KOPT-K1 (cell line): Measurements from ENCODE around the gene SPNS3.

Experiments
- H3K27ac ChIP-seq: fragments of 200-600 bp; sonication (generic); 2 replicates; pipeline ENCODE4 v1.5.1; 2016; ENCODE audit warnings: antibody characterized with exemption, mild to moderate bottlenecking, low read depth, low read length; ENCODE audit not compliant: poor library complexity, severe bottlenecking
- H3K36me3 ChIP-seq: fragments of 200-600 bp; sonication (generic); 2 replicates; pipeline ENCODE4 v1.5.1; 2017; ENCODE audit warnings: antibody characterized with exemption, mild to moderate bottlenecking, low read length, moderate library complexity; ENCODE audit not compliant: insufficient read depth
- H3K9me3 ChIP-seq: fragments of 200-600 bp; sonication (generic); 2 replicates; pipeline ENCODE4 v1.5.1; 2017; ENCODE audit warnings: antibody characterized with exemption, low read length, mild to moderate bottlenecking; ENCODE audit not compliant: insufficient read depth, poor library complexity, severe bottlenecking

SPNS3 gene, protein sequence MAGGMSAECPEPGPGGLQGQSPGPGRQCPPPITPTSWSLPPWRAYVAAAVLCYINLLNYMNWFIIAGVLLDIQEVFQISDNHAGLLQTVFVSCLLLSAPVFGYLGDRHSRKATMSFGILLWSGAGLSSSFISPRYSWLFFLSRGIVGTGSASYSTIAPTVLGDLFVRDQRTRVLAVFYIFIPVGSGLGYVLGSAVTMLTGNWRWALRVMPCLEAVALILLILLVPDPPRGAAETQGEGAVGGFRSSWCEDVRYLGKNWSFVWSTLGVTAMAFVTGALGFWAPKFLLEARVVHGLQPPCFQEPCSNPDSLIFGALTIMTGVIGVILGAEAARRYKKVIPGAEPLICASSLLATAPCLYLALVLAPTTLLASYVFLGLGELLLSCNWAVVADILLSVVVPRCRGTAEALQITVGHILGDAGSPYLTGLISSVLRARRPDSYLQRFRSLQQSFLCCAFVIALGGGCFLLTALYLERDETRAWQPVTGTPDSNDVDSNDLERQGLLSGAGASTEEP

DNA sequence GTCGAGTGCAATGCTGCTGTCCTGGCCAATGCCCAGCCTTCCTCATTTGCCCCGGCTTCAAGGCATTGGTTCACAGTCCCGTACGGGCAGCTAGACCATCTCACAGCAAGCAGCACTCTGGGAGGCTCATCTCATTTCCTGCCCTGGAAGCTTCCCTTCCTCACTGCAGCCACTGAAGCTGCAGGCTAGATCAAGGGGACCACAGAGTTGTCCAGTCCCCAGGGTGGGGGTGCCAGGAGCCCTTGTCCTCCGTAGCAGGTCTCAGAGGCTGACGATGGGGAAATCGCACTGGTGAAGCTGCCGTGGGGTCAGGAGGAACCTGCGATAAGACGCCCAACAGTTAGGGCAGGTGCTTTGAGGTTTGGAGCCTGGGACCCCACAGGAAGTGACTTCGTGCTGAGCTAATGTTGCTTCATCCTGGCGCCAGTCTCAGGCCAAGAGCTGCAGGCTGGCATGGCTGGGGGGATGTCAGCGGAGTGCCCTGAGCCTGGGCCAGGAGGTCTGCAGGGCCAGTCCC is at the start of gene SPNS3:
Gene SPNS3, plus strand, starts transcription at position 426 of the 517 bp plus-strand sequence. Its CDS starts 28 bp downstream, at position 454.
- Histone ChIP-seq H3K9me3 (no peaks in the 10 kb centered on the region), H3K27ac (peak within 1 kb of the TSS; percentile 95)

GRCh38 chr17:4386406-4386805 is 47.3 kb upstream of the SPNS3 start:
- Histone ChIP-seq H3K27ac (no peak overlapping the region), H3K9me3 (no peaks in the 10 kb centered on the region), H3K36me3 (no peaks in the 10 kb centered on the region)

More for the DNA sequence above, at the start of gene SPNS3:
- no peaks in the 10 kb centered on the region for H3K36me3 ChIP-seq

- Histone ChIP-seq H3K36me3 (no peaks in the 10 kb centered on the region), H3K9me3 (no peaks in the 10 kb centered on the region), H3K27ac (no peak overlapping the region)
Measured at GRCh38 chr17:4387137-4387536, 46.6 kb upstream of the SPNS3 start.

GRCh38 chr17:4389079-4389478 is 44.7 kb upstream of the SPNS3 start:
- Histone ChIP-seq H3K9me3 (no peaks in the 10 kb centered on the region), H3K27ac (no peak overlapping the region), H3K36me3 (no peaks in the 10 kb centered on the region)

GRCh38 chr17:4393806-4394205 is 39.9 kb upstream of the SPNS3 start:
- Histone ChIP-seq H3K27ac (no peak overlapping the region), H3K36me3 (no peaks in the 10 kb centered on the region), H3K9me3 (no peaks in the 10 kb centered on the region)

- Histone ChIP-seq H3K36me3 (no peaks in the 10 kb centered on the region), H3K27ac (no peak overlapping the region), H3K9me3 (no peaks in the 10 kb centered on the region)
Measured at GRCh38 chr17:4394208-4395110, 39.3 kb upstream of the SPNS3 start.

DNA sequence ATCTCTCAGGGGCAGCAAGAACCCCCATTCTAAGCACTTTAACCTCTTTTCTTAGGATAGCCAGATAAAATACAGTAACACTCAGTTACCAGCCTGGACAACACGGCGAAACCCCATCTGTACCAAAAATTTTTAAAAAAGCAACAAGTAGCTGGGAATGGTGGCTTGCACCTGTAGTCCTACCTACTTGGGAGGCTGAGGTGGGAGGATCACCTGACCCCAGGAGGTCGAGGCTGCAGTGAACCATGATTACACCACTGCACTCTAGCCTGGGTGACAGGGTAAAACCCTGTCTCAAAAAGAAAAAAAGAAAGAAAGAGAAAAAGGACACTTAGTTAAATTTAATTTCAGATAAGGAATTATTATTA is 38.6 kb upstream of the SPNS3 start:
- Histone ChIP-seq H3K9me3 (no peaks in the 10 kb centered on the region), H3K36me3 (no peaks in the 10 kb centered on the region), H3K27ac (no peak overlapping the region)

DNA sequence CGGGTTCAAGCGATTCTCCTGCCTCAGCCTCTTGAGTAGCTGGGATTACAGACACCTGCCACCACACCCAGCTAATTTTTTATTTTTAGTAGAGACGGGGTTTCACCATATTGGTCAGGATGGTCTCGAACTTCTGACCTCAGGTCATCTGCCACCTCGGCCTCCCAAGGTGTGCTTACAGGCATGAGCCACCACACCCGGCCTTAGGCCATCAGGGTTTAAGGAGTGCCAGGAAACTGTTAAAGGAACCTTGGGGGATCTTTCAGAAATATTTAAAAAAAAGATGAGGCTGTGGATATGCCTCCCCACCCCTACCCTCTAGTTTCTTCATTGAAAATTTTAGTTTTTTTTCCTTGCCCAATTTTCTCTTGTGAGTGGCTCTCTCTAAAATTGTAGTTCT is 35.9 kb upstream of the SPNS3 start:
- Histone ChIP-seq H3K36me3 (no peaks in the 10 kb centered on the region), H3K27ac (no peak overlapping the region), H3K9me3 (no peaks in the 10 kb centered on the region)

- no peak overlapping the region for H3K27ac ChIP-seq
- H3K9me3 ChIP-seq = no peaks in the 10 kb centered on the region
- H3K36me3 ChIP-seq = no peaks in the 10 kb centered on the region
Measured at GRCh38 chr17:4405038-4405669, 28.6 kb upstream of the SPNS3 start.

GRCh38 chr17:4405699-4406098 is 28.0 kb upstream of the SPNS3 start:
- H3K36me3 ChIP-seq = no peaks in the 10 kb centered on the region
- H3K27ac ChIP-seq = no peak overlapping the region
- no peaks in the 10 kb centered on the region for H3K9me3 ChIP-seq

DNA sequence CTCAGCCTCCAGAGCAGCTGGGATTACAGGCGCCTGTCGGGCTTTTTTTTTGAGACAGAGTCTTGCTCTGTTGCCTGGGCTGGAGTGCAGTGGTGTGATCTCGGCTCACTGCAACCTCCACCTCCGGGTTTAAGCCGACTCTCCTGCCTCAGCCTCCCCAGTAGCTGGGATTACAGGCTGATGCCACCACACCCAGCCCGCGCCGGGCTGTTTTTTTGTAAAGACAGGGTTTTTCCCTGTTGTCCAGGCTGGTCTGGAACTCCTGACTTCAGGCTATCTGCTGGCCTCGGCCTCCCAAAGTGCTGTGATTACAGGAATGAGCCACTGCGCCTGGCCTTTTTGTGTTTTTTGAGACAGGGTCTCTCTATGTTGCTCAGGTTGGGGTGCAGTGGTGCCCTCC is 27.4 kb upstream of the SPNS3 start:
- H3K27ac ChIP-seq = no peak overlapping the region

GRCh38 chr17:4407216-4407615 is 26.5 kb upstream of the SPNS3 start:
- H3K36me3 ChIP-seq = no peaks in the 10 kb centered on the region
- H3K27ac ChIP-seq = no peak overlapping the region
- no peaks in the 10 kb centered on the region for H3K9me3 ChIP-seq

More for the DNA sequence above, 27.4 kb upstream of the SPNS3 start:
- H3K9me3 ChIP-seq = no peaks in the 10 kb centered on the region
- H3K36me3 ChIP-seq = no peaks in the 10 kb centered on the region

DNA sequence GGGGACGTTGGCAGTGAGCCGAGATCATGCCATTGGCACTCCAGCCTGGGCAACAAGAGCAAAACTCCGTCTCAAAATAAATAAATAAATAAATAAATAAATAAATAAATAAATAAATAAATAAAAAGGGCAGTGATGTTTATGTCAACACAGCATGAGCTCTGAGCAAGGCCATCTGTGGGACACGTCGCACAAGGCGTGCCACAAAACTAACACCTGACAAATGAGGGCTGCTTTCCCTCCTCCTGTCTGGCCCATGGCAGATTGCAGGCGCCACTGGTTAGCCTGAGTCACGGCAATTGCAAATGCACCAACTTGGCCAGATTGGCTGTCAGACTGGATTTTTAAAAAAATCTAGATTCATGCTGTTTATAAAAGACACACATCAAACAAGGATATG is 25.9 kb upstream of the SPNS3 start:
- no peaks in the 10 kb centered on the region for H3K36me3 ChIP-seq
- no peak overlapping the region for H3K27ac ChIP-seq
- H3K9me3 ChIP-seq = no peaks in the 10 kb centered on the region

DNA sequence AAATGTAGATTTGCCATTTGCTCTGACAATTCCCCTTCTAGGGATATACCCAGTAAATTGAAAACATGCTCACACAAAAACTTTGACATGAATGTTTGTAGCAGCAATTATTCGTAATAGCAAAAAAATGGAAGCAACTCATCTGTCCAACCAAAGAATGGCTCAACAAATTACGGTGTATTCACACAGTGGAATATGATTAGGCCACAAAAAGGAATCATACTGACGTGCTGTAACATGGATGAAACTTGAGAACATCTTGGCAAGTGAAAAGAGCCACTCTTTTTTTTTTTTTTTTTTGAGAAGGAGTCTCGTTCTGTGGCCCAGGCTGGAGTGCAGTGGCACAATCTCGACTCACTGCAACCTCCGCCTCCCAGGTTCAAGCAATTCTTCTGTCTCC is 24.1 kb upstream of the SPNS3 start:
- Histone ChIP-seq H3K27ac (no peak overlapping the region), H3K9me3 (no peaks in the 10 kb centered on the region), H3K36me3 (no peaks in the 10 kb centered on the region)

GRCh38 chr17:4411201-4411600 is 22.5 kb upstream of the SPNS3 start:
- H3K27ac ChIP-seq = no peak overlapping the region
- H3K9me3 ChIP-seq = no peaks in the 10 kb centered on the region
- H3K36me3 ChIP-seq = no peaks in the 10 kb centered on the region
